ENCODE measurements around the gene SLC39A7.

- TF ChIP-seq, protein P1, sequence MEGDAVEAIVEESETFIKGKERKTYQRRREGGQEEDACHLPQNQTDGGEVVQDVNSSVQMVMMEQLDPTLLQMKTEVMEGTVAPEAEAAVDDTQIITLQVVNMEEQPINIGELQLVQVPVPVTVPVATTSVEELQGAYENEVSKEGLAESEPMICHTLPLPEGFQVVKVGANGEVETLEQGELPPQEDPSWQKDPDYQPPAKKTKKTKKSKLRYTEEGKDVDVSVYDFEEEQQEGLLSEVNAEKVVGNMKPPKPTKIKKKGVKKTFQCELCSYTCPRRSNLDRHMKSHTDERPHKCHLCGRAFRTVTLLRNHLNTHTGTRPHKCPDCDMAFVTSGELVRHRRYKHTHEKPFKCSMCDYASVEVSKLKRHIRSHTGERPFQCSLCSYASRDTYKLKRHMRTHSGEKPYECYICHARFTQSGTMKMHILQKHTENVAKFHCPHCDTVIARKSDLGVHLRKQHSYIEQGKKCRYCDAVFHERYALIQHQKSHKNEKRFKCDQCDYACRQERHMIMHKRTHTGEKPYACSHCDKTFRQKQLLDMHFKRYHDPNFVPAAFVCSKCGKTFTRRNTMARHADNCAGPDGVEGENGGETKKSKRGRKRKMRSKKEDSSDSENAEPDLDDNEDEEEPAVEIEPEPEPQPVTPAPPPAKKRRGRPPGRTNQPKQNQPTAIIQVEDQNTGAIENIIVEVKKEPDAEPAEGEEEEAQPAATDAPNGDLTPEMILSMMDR (conservative IDR thresholded peaks at IDR 0.05; ENCODE audit: low read depth, low read length), result no peak
- no peak for TF ChIP-seq EZH2 (IDR thresholded peaks at IDR 0.05; ENCODE audit: borderline replicate concordance, low read depth, low read length, poor library complexity, severe bottlenecking)
Observed at GRCh38 chr6:33191383-33192104, 9.1 kb upstream of the SLC39A7 start.
